GM18873 (cell line): ENCODE results near the gene TIPIN.
"Not testable (repeated sequence)": the region's sequence is repeated elsewhere in the genome, so short reads cannot be mapped to it uniquely, and the experiment has no call there.

ENCODE experiments used
- ATAC-seq: cut with Tn5 transposase; IDR thresholded peaks from one replicate; pipeline ENCODE4 v1.9.1; 2021; ENCODE audit warnings: mild to moderate bottlenecking, moderate library complexity, moderate number of reproducible peaks; ENCODE audit not compliant: unreplicated experiment, low FRiP score

Gene TIPIN

DNA sequence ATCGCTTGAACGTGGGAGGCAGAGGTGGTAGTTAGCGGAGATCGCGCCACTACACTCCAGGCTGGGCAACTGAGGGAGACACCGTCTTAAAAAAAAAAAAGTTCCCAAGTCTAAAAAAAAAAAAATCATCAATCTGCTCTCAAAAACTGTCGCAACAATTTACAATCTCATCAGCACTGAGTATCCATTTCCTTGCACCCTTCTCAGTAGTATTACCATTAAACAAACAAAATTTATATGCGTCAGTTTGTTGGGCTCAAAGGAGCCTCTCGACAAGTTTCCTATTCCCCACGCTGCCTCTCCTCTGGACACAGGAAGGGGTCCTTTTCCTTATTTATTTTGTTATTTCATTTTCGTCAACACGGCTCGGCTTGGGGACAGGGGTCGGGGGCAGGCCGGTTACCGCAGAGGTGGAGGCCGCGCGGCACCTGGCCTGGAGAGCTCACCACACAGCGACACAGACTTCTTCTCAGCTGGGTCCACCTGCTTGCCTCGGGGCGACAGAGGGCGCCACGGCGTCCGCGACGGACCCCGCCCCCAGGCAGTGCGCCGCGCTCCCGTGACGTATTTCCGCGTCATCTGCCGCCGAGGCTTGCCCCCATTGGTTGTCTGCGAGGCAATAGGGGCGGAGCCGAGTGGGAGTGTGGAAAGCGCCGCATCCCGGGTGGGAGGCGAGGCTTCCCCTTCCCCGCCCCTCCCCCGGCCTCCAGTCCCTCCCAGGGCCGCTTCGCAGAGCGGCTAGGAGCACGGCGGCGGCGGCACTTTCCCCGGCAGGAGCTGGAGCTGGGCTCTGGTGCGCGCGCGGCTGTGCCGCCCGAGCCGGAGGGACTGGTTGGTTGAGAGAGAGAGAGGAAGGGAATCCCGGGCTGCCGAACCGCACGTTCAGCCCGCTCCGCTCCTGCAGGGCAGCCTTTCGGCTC, 30.0 kb upstream of the TIPIN start, which contains the start of gene MAP2K1:
Gene MAP2K1 (plus strand): TSS at position 709 of the 920 bp plus-strand sequence. CDS start 436 bp downstream, outside the sequence.
- ATAC-seq = peak; percentile 74

GRCh38 chr15:66381376-66381775, 24.9 kb upstream of the TIPIN start:
- ATAC-seq = not testable (repeated sequence)

DNA sequence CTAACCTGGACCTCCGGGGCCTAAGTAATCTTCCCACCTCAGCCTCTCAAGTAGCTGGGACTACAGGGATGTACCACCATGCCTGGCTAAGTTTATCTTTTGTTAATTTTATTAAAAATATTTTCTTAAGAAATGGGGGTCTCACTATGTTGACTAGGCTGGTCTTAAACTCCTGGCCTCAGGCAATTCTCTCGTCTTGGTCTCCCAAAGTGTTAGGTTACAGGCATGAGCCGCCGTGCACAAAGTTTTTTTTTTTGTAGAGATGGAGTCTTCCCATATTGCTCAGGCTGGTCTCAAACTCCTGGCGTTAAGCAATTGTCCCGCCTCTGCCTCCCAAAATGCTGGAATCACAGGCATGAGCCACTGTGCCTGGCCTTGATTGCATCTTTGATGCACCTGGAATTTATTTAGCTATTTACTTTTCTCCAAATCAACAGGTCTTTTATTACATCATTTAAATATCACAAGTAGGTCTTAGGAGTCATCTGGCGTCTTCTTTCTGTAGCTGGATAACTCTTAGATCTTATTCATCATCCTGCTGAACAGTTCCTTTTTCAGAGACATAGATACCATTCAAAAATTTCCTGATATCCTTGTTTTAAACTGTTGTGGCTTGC, 22.4 kb upstream of the TIPIN start:
- no peak for ATAC-seq

DNA sequence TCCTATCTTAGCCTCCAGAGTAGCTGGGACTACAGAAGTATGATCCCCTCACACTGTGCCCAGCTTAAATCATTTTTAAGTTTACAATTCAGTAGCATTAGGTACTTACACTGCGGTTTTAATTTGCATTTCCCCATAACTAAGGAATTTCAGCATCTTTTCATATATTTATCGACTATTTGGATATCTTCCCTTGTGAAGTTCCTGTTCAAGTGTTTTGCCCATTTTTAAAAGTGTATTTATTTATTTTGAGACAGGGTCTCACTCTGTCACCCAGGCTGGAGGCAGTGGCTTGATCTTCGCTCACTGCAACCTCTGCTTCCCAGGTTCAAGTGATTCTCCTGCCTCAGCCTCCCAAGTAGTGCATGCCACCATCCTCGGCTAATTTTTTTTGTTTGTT, 17.7 kb upstream of the TIPIN start:
- ATAC-seq = no peak

- no peak for ATAC-seq
These were observed 13.5 kb upstream of the TIPIN start for GRCh38 chr15:66369773-66370651.

DNA sequence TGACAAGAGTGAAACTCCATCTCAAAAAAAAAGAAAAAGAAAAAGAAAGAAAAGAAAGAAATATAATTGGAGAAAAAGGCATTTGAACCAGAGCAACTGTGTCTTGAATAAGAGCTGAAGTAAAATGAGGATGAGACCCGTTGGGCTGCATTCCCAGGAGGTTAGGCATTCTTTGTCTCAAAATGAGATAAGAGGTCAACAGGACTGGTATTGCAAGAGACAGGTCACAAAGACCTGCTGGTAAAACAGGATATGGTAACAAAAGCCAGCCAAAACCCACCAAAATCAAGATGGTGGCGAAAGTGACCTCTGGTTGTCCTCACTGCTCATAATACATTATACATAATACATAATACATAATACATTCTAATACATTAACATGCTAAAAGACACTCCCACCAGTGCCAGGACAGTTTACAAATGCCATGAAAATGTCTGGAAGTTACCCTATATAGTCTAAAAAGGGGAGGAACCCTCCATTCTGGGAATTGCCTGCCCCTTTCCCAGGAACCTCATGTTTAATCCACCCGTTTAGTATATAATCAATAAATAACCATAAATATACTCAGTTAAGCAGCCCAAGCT, 8.6 kb upstream of the TIPIN start:
- ATAC-seq = no peak

DNA sequence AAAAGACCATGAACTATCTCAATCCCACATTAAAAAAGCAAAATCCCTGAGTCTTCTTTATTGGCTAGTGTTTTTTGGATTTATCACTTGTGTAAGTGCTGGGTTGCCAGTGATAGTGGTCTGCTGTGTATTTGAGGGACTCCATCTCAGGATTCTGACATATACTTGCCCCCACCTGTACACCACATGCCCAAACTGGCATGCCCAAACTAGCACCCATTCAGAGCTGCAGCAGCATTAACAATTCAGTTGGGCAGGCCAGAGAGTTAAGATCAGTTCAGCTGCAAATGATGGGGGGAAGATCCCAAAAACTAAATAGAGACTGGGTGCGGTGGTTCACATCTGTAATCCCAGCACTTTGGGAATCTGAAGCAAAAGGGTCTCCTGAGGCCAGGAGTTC, 6.3 kb upstream of the TIPIN start:
- ATAC-seq = no peak

GRCh38 chr15:66361745-66362460, 5.4 kb upstream of the TIPIN start:
- ATAC-seq = not testable (repeated sequence)

- ATAC-seq = no peak
These were observed 3.3 kb upstream of the TIPIN start for GRCh38 chr15:66359740-66360139.

DNA sequence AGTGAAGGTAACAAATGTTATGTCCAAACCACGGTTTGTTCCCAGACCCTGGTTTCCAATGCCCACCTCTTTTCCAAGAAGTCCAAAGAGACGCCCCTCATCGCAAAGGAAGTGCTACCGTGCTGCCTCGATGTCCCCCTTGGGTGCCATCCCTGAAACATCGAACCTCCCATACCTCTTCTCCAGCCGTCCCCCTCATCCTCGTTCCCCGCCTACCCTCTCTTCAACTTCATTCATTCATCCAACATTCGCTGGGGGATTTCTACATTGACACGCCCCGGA, 467 bp downstream of the TIPIN start:
- no peak for ATAC-seq

- ATAC-seq = not testable (repeated sequence)
These were observed 8.0 kb downstream of the TIPIN start for GRCh38 chr15:66348530-66348929.

DNA sequence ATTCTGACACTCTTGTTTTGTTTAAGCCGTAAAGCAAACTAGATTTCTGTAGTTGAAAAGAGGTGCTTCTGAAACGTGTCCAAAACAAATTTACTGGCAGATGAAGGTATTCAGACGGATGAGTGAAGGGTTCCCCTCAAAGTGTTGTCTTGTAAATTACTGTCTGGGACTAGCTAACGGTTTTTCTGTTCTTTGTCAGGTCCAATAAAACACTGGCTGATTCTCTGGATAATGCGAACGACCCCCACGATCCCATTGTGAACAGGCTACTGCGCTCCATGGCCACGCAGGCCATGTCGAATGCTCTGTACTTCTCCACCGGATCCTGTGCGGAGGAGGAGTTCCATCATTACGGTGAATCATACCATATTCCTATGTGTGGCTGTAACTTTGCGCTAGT, 27.7 kb downstream of the TIPIN start:
- no peak for ATAC-seq

- no peak for ATAC-seq
These were observed 28.7 kb downstream of the TIPIN start for GRCh38 chr15:66327736-66328135.

DNA sequence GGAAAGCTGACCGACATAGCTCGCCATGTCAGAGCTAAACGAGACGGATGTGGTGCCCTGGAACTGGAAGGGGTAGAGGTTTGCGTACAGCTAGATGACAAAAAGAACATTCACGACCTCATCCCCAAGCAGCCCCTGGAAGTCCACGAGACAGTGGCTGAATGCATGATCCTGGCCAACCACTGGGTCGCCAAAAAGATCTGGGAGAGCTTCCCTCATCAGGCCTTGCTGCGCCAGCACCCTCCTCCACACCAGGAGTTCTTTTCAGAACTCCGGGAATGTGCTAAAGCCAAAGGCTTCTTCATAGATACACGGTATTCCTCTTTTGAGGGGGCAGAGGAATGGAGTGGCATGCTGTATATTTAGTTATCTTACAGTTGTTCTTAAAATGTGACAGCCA, 30.4 kb downstream of the TIPIN start:
- ATAC-seq = no peak

- ATAC-seq = no peak
These were observed 33.1 kb downstream of the TIPIN start for GRCh38 chr15:66323312-66323928.

GRCh38 chr15:66312144-66312543, 44.3 kb downstream of the TIPIN start:
- ATAC-seq = no peak

DNA sequence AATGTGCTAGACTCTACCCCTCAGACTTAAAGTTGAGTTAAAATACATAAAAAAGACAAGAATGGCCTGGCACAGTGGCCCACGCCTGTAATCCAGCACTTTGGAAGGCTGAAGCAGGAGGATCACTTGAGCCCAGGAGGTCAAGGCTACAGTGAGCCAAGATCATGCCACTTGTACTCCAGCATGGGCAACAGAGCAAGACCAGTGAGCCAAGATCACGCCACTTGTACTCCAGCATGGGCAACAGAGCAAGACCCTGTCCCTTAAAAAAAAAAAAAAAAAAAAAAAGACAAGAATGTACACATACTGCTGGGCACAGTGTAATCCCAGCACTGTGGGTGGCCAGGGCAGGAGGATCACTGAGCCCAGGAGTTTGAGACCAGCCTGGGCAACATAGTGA, 45.7 kb downstream of the TIPIN start:
- ATAC-seq = no peak

GRCh38 chr15:66309828-66310227, 46.7 kb downstream of the TIPIN start:
- no peak for ATAC-seq

DNA sequence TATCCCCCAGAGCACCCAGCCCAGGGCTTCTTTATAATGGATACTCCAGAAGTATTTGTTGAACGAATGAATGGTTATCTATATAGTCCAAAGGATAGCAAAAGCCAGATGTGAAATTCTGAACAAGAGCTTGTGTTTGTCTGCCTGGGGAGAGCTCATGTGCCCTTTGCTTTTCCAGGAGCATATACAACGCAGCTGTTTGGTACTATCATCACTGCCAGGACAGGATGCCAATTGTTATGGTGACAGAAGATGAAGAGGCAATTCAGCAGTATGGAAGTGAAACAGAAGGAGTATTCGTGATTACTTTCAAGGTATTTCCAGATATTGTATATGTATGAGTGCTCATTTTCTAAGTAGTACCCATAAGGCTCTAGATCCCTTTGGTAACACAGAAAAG, 48.0 kb downstream of the TIPIN start:
- no peak for ATAC-seq

DNA sequence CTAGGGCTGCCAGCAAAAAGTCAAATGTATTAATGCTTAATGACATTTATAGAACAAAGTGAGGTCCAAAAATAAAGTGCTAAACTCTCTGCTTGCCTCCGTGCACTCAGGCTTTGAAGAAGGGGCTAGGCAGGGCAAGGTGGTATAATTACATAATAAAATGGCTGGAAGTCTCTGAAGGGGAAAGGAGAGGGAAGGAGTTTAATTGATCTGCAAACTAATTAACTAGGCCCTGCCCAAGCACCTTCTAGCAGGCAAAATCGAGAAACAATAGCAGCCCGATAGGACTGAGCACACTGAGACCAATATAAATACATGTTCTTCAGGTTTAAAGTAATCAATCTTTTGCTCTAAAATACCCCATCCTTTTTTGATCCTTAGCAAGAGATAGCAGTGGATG, 50.1 kb downstream of the TIPIN start:
- ATAC-seq = no peak
